HG03039 (cell line): Measurements from ENCODE around the gene POLQ.
"Not testable (repeated sequence)": the region's sequence is repeated elsewhere in the genome, so short reads cannot be mapped to it uniquely, and the experiment has no call there.

Experiments used
- ATAC-seq: cut with Tn5 transposase; IDR thresholded peaks from one replicate; pipeline ENCODE4 v1.9.1; 2021; ENCODE audit warnings: mild to moderate bottlenecking, moderate library complexity; ENCODE audit not compliant: unreplicated experiment

Gene POLQ

DNA sequence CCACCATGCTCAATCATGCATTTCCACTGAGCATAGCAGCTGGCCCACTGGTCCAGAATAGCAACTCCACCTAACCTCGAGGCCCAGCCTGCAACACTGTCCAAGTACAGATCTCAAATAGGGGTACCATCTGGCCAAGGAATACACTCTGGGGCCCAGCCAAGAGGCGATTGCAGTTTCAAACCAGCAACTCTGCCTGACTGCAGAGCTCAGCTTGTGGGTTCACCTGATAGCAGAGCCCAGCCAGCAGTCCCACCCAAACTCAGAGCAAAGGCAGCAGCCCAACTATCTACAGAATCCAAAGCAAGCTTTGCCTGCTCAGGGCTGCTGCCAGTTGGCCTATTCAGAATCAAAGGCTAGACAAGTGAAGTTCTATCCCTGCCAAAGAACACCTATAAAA lies 30.5 kb downstream of the POLQ start:
- no peak for ATAC-seq

DNA sequence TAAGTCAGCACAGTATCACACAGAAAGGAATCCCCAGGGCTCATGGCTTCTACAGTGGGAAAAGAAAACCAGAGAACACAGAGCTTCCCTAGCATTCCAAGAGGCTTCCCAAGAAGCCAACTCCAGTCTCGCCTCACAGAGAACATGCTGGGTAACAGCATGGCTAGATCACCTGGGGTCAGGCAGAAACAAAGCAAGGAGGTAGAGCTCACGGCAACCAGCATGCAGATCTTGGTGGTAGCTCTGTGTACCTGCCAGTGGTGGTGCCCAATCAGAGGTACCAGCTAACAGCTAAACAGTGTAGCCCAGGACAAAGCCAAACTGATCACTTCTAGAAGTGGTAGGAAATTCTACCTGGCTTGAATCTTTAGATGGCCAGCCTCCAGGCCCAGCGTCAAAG lies 31.3 kb downstream of the POLQ start:
- no peak for ATAC-seq

DNA sequence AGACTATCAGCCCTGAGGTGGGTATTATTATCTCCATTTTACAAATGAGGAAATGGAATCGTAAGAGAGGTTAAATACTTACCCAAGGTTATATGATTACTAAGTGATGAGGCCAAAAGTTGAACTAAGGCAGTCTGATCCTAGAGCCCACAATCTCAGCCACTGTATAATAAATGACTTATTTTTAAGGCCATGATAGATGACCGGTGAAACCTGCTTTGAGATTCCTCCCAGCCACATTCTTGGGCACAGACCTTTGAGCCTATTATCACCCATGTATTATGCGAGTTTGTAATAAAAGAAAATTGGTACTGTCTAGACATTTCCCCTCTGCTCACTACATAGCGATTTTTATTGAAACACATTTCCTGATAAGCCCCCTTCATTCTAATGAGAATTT lies 37.4 kb downstream of the POLQ start:
- no peak for ATAC-seq

DNA sequence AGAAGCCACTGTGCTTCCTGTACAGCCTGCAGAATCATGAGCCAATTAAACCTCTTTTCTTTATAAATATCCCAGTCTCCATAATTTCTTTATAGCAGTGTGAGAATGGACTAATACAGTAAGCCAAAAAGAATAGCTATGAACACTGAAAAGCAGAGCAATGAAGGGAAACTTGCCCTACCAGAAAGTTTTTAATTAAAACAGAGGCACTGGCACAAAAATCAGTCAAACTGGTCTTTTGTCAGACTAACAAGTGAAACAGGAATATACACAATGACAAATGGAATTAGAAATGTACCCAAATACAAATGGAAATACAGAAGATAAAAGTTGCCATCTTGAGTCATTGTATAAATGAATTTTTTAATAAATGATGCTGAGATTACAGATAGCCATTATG lies 40.5 kb downstream of the POLQ start:
- ATAC-seq = no peak

DNA sequence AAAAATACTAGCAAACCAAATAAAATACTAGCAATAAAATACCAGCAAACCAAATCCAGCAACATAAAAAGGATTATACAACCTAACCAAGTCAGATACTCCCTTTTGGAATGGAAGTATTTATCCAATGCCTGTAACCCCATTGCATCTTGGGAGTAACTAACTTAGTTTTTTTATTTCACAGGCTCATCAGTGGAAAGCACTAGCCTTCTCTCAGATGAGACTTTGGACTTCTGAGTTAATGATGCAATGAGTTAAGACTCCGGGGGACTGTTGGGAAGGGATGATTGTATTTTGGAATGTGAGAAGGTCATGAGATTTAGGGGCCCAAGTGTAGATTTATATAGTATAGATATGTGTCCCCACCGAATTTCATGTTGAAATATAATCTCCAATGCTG lies 41.2 kb downstream of the POLQ start:
- ATAC-seq = no peak

DNA sequence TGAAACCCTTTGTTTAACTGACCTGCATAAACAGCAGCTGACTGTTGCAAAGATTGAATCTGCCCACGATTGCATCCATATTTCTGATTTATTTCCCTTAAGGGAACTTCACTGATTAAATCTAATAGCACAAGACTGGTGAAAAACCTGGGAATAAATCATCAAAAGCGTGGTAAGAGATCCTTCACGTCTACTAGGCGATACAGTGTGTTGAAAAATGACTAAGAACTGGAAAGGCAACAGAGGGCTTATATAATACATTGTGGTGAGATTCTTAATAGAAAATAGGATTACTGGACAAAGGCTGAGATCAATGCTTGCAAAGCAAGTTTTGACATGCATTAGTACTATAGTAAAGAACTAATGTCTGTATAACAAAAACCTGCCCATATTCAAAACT lies 49.0 kb downstream of the POLQ start:
- no peak for ATAC-seq

DNA sequence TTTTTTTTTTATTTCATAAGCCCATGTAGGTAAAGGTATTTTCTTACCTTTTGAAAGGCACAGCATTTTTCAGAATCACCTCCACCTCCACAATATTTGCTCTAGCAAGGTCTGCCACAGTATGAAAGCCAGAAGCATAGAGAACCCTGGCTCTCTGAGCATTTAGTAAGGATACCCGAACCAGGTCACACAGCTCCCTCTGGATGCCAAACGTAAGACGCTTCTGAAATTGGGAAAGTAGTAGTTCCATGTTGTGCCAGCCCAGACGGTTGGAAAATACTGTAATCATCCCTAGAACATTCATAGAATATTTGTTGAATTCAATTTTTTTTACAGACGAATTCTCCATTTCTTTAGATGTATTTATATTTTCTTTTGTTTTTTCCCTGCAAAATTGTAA lies 52.4 kb downstream of the POLQ start:
- ATAC-seq = no peak

DNA sequence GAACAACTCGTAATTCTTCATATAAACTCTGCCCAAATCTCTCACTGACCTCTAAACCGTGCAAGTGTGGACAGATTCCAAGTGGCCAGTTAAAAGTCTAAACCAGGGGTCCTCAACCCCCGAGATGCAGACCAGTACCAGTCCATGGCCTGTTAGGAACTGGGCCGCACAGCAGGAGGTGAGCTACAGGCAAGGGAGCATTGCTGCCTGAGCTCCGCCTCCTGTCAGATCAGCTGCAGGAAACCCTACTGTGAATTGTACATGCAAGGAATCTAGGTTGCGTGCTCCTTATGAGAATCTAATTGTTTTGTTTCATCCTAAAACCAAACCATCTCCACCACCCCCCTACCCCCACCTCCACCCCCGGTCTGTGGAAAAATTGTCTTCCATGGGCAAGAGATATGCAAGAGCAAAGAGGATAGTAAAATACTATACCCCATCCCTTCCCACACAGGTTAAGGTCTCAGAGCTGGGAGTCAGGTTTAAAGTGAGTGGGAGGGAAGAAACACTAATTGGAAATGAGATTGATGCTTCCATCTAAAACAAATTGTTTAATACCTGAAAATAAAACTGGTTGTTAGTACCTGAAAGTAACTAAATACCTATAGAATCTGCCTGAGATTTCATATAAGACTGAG lies 54.0 kb downstream of the POLQ start:
- ATAC-seq = no peak

DNA sequence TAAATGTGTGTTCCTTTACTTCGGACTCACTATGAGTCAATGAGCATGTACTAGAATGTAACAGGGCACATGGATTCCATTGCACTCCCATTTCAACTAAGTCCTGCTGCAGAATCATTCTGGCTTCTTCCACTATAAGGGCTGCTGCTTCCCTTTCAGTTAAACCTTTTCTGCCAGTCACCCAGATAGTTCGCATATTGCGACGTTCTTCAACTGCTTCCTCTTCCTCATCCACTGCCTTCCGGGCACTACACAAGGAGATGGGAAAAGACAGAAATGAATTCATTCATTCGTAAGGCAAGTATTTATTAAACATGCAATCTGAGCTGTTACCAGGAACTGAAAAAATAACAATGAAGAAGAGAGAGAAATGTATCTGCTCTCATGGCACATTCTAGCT lies 55.6 kb downstream of the POLQ start:
- ATAC-seq = no peak

DNA sequence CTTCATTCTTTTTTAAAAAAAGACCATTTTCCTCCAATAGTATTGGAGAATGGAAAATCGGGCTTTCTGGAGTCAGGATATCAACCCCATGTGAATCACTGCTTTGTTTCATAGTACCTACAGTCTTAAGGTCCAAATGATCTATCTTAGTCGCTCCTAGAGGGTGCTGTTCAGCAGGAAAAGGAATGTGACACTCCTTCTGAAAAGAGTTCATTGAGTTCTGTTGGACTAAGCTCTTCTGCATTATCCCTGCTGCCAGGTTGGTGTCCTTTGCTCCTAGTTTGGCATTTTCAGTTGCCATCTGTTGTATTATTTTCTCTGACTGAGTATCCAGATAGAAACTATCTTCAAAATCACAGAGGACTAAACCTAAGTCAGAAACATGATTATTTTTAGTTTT lies 57.2 kb downstream of the POLQ start:
- ATAC-seq = no peak

DNA sequence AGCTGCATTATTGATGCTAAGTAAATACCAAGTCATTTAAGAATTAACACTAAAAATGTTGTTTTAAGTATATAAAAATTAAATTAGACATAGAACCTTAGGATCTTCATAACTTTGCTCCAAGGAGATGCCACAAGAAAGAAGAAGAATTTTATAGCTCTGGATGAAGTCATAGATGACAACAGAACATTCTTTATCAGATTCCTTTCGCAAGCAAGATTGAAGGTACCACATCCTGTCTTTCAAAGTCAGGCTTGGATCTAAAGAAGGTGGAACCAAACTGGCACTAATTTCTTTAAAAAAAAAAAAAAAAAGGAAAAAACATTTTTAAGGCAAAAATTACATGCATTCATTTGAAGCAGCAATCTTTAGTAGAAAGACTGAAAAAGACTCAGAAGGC lies 62.5 kb downstream of the POLQ start:
- no peak for ATAC-seq

DNA sequence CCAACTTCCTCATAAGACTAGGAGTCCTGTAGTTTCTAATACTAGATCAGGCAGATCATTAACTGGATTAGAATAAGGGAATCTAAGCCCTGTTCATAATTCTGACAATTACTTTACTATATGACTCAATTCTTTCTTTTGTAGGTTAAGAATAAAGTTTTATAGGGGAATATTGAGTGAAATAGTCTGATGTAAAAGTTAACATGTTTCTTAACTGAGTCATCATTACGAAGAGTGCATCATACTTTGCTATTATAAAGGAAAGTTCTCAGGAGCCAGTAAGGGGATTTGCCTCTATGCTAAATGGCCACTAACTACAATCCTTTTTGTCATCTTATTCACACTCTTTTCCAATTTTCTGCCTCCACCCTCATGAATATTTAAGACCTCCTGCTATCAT lies 63.1 kb downstream of the POLQ start:
- ATAC-seq = no peak

DNA sequence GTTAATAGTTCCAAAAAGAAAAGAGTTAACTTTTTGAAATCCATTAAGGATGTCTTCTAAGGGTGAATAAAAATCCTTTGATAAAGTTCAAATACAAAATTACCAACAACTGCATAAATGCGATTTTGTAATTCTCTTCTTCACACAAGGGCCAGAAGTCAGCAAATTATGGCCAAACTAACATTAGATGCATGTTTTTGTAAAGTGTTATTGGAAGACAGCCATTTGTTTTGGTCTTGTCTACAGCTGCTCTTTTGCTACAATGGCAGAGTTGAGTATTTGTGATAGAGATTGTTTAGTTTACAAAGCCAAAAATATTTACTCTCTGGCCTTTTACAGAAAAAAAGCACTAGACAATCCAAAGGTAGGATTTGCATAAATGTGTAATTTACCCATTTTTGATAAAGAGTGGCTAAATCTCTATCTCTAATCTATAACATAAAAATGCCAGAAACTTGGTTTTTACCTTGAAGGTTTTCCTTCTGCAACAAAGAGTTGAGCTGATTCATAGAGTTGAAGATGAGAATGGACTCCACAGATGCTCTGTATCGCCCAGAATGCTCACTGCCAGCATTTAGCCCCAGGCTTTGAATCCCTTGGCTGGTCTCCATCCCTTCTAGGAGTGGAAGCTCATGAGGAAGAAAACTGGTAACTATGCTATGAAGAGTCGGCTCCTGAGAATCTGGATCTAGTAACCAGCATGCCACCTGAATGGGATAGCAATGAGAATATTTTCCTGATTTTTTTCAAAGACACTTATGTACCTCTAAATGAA lies 64.5 kb downstream of the POLQ start:
- ATAC-seq = no peak

DNA sequence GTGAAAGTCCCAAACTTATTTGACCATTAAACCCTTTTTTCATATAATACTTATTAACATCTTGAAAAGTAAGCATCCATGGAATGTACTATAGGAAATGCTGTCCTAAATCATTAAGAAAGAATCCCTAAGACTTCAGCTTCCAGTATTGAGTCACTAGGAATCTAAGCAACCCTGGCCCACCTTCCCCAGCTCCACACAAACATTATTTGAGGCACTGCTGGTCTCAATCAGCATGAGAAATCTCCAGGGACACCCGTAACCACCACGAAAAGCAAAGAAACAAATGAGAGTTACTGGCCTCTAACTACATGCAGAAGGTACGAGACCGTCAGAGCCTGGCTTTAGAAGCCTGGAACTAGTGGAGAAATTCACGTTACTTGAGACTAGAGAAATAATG lies 68.2 kb downstream of the POLQ start:
- ATAC-seq = no peak

DNA sequence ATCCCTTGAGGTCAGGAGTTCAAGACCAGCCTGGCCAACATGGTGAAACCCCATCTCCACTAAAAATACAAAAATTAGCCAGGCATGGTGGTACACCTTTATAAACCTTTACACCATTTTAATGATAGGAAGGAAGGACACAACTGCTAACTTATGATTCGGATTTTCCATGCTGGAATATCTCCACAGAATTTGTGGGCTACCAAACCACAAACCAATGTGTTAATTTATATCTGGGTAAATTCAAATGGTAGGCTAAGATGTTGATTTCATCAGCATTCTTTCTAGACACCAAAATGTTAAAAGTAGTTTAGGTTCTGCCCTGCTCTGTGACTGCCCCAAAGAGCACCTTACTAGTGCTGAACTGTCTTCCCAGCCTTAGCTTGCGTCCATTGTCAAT lies 72.8 kb downstream of the POLQ start:
- no peak for ATAC-seq

DNA sequence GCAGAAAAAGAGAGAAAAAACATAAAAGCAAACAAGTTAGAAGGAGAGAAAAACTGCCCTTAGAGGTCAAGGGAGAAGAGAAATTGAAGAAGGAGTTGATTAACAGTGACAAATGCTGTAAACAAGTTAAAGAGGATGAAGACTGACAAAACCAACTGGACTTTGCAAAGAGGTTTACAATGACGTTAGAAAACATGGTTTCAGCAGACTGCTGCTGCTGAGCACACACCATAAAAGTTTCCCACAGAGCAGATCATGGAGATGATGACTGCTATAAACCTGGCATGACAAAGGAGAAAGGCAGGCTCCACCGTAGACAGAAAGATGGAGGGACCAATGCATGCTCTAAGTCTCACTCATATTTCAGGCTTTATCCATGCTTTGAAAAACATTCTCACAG lies 78.7 kb downstream of the POLQ start:
- no peak for ATAC-seq

DNA sequence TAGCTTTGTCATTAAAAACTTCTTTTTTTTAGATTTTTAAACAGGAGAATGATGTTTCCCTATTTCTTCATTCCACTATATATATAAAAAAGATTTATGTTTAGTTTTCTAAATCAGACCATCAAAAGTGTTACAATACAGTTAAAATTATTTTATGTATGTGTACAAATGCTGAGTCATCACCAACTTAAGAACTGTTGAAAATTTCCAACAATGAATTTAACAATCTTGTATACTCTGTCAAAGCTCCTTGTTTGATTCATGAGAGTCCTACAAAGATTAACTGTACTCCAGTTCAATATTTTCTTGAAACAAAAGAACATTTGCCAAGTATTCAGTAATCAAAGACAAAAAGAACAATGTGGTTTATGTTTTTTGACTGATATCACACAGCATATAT lies 82.0 kb downstream of the POLQ start:
- ATAC-seq = no peak

DNA sequence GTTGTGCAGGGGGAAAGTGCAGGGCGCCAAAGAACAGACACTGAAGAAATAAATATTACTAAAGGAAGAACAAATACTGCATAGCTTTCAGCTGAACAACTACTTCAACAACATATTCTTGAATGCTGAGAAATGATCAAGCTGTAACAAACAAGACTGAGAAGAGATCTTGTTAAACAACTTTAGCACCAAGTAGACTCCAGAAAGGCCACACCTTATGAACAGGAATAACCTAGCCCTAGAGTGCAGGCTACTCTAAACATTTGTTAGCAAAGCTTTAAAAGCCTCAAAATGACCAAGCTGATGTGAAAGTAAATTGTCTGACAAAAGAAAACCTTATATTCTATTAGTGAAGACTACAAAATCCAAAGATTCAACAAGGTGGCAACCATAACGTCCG lies 83.2 kb downstream of the POLQ start:
- no peak for ATAC-seq

DNA sequence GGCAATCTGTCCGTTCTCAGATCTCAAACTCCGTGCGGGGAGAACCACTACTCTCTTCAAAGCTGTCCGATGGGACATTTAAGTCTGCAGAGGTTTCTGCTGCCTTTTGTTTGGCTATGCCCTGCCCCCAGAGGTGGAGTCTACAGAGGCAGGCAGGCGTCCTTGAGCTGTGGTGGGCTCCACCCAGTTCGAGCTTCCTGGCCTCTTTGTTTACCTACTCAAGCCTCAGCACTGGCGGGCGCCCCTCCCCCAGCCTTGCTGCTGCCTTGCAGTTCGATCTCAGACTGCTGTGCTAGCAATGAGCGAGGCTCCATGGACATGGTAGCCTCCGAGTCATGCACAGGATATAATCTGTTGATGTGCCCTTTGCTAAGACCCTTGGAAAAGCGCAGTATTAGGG lies 94.0 kb downstream of the POLQ start:
- ATAC-seq = not testable (repeated sequence)

DNA sequence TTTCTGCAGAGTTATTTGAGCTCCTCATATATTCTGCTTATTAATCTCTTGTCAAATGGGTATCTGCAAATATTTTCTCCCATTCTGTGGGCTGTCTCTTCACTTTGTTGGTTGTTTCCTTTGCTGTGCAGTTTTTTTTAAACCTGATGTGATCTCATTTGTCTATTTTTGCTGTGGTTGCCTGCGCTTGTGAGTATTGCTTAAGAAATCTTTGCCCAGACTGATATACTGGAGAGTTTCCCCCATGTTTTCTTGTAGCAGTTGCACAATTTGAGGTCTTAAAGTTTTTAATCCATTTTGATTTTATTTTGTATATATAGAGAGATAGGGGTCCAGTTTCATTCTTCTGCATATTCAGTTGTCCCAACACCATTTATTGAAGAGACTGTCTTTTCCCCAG lies 102.3 kb downstream of the POLQ start:
- ATAC-seq = no peak

DNA sequence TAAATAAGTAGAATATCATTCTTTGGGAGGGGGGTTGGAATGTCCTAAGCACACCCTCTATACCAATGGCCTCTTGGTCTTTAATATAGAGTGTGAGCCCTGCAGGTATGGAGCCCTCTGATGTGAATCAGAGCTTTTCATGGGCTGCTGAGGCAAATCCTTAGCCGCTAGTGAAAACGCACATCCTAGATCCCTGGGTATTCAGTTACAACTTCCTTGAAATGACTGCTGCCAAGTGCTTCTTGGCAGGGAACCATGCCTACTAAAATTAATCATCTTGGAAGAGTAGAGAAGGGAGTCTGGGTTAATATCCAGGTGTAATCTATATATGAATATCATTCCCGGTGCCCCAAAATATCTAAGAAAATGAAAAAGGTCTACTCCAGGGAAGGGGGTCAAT lies 109.1 kb downstream of the POLQ start:
- no peak for ATAC-seq

DNA sequence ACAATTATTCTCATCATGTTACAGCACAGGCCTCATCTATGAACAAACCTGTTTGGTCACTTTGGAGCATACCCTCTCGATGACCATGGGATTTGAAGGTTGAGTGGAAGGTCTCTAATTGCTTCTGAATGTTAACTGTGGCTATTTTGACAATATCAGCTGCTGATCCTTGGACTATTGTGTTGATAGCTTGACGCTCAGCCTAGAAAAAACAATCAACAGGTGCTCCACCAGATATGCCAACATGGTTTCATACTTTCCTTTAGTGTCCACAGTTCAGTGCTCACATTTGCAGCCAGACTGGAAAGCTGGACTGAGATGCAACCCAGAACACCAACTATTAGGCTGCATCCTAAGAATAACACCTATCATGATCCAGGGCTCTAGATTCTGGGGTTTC lies 109.7 kb downstream of the POLQ start:
- no peak for ATAC-seq
